Liver (tissue), 3 donors: ENCODE results near the gene LMNB1.

ENCODE experiments used
- FOXA1 ChIP-seq: IDR thresholded peaks from 2 replicates; pipeline ENCODE4 v1.6.1; 2016; ENCODE audit warnings: antibody characterized with exemption
- RAD21 ChIP-seq, 2 donors: IDR thresholded peaks; 2 replicates each; pipeline ENCODE4 v1.6.1; 2016; ENCODE audit warnings: antibody characterized with exemption in 2 of 2, mild to moderate bottlenecking in 2 of 2
- YY1 ChIP-seq: IDR thresholded peaks from 2 replicates; pipeline ENCODE4 v1.6.1; 2016; ENCODE audit warnings: antibody characterized with exemption, mild to moderate bottlenecking
- TF ChIP-seq, protein P1 (sequence below): fragments of 150-350 bp; IDR thresholded peaks from 2 replicates; pipeline ENCODE4 v1.5.1; 2017; ENCODE audit warnings: improper control_type of control experiment, low read depth, low read length; ENCODE audit not compliant: missing input control
- TF ChIP-seq, protein P2 (sequence below): IDR thresholded peaks from 2 replicates; pipeline ENCODE4 v1.6.1; 2016; ENCODE audit warnings: antibody characterized with exemption
- donor health status: healthy.
- donor health status: healthy.

DNA sequence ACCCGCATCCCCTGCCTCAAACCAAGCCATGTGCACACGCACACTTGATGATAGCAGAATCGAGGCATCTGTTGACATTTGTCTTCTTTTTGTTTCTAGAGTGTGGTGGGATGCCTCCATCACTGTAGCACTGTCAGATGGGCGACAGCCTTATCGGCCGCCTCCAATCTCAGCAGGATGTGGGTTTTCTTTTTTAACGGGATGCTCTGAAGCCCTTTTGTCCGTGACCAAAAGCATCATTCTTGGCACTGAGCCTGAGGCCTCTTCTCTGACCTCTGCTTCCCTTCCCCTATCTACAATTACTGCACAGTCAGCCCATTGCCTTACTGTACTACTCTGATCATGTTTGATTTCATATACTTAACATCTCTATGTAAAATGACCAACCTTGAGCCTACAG lies 78.3 kb downstream of the LMNB1 start:
- TF ChIP-seq YY1, result no peak
- TF ChIP-seq, protein P1, sequence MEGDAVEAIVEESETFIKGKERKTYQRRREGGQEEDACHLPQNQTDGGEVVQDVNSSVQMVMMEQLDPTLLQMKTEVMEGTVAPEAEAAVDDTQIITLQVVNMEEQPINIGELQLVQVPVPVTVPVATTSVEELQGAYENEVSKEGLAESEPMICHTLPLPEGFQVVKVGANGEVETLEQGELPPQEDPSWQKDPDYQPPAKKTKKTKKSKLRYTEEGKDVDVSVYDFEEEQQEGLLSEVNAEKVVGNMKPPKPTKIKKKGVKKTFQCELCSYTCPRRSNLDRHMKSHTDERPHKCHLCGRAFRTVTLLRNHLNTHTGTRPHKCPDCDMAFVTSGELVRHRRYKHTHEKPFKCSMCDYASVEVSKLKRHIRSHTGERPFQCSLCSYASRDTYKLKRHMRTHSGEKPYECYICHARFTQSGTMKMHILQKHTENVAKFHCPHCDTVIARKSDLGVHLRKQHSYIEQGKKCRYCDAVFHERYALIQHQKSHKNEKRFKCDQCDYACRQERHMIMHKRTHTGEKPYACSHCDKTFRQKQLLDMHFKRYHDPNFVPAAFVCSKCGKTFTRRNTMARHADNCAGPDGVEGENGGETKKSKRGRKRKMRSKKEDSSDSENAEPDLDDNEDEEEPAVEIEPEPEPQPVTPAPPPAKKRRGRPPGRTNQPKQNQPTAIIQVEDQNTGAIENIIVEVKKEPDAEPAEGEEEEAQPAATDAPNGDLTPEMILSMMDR, result no peak
- TF ChIP-seq RAD21 (IDR thresholded peaks at IDR 0.05), result no peak
- TF ChIP-seq FOXA1, result no peak
- TF ChIP-seq, protein P2, sequence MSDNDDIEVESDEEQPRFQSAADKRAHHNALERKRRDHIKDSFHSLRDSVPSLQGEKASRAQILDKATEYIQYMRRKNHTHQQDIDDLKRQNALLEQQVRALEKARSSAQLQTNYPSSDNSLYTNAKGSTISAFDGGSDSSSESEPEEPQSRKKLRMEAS, result no peak
